Naive thymus-derived CD4-positive, alpha-beta T cell (primary cell): ENCODE data around the gene KNDC1. TPM values are rescaled to one million over a fixed set of nuclear protein-coding genes. Genes with fewer than 3 reads are reported as not detected.

Experiments
- ATAC-seq: fragments of 150-1000 bp; cut with Tn5 transposase; 2 replicates; pipeline ENCODE4 v1.10.0; 2021; ENCODE audit warnings: mild to moderate bottlenecking, moderate library complexity
- CTCF ChIA-PET: fragments of 350-600 bp; sonication (Branson Sonifier 250); formaldehyde crosslinking; loops from one replicate; lab custom pipeline; 2021; ENCODE audit warnings: antibody characterized with exemption; lab: Charles Lee
- POLR2A ChIA-PET: fragments of 350-600 bp; sonication (Branson Sonifier 250); formaldehyde crosslinking; loops from one replicate; lab custom pipeline; 2021; ENCODE audit warnings: antibody characterized with exemption, inconsistent platforms; lab: Charles Lee
- DNase-seq, 9 donors: peaks; one replicate each; pipeline versions ENCODE4 v3.0.0 to v3.0.0-alpha.2; 2020 to 2022; ENCODE audit warnings: mixed read lengths in 1 of 9
- H3K27ac ChIP-seq: one replicate; pipeline ENCODE4 v1.7.0; 2013; ENCODE audit warnings: mild to moderate bottlenecking, low read depth, low read length, moderate library complexity
- H3K27me3 ChIP-seq, 2 donors: one replicate each; pipeline ENCODE4 v1.7.0; 2013; ENCODE audit warnings: low read length in 2 of 2, mild to moderate bottlenecking in 2 of 2, moderate library complexity in 2 of 2; ENCODE audit not compliant: control insufficient read depth in 2 of 2, insufficient read depth in 2 of 2
- H3K36me3 ChIP-seq, 3 experiments: 1 replicate in 2 of 3; 2 replicates in 1 of 3; pipeline ENCODE4 v1.7.0; 2013; ENCODE audit warnings: low read length in 3 of 3, mild to moderate bottlenecking in 3 of 3, moderate library complexity in 1 of 3; ENCODE audit not compliant: insufficient read depth in 3 of 3, control insufficient read depth in 2 of 3
- H3K4me1 ChIP-seq, 2 donors: one replicate each; pipeline ENCODE4 v1.7.0; 2013; ENCODE audit warnings: low read length in 2 of 2, mild to moderate bottlenecking in 2 of 2, moderate library complexity in 1 of 2; ENCODE audit not compliant: control insufficient read depth in 2 of 2, insufficient read depth in 2 of 2
- H3K4me3 ChIP-seq: 2 replicates; pipeline ENCODE4 v1.7.0; 2013; ENCODE audit warnings: mild to moderate bottlenecking, low read length
- H3K9me3 ChIP-seq, 3 experiments: 1 replicate in 2 of 3; 2 replicates in 1 of 3; pipeline ENCODE4 v1.7.0; 2013; ENCODE audit warnings: low read length in 3 of 3; ENCODE audit not compliant: control insufficient read depth in 2 of 3
- H3K27ac Mint-ChIP-seq, 9 donors: one replicate each; pipeline ENCODE4 v1.8.0; 2020 to 2022; ENCODE audit warnings: mixed read lengths in 9 of 9, mild to moderate bottlenecking in 8 of 9, moderate library complexity in 5 of 9, inconsistent platforms in 2 of 9
- H3K27me3 Mint-ChIP-seq, 5 donors: one replicate each; pipeline ENCODE4 v1.8.0; 2021 to 2022; ENCODE audit warnings: mixed read lengths in 5 of 5, mild to moderate bottlenecking in 1 of 5
- H3K36me3 Mint-ChIP-seq, 5 donors: one replicate each; pipeline ENCODE4 v1.8.0; 2020 to 2022; ENCODE audit warnings: mixed read lengths in 5 of 5, mild to moderate bottlenecking in 3 of 5, inconsistent platforms in 1 of 5
- H3K4me1 Mint-ChIP-seq, 7 donors: one replicate each; pipeline ENCODE4 v1.8.0; 2020 to 2022; ENCODE audit warnings: mixed read lengths in 7 of 7, mild to moderate bottlenecking in 3 of 7, inconsistent platforms in 1 of 7
- H3K4me3 Mint-ChIP-seq, 10 donors: one replicate each; pipeline ENCODE4 v1.8.0; 2020 to 2022; ENCODE audit warnings: mild to moderate bottlenecking in 10 of 10, mixed read lengths in 10 of 10, moderate library complexity in 6 of 10, inconsistent platforms in 2 of 10
- H3K9me3 Mint-ChIP-seq, 11 donors: one replicate each; pipeline ENCODE4 v1.8.0; 2020 to 2022; ENCODE audit warnings: mixed read lengths in 11 of 11, mild to moderate bottlenecking in 4 of 11, inconsistent platforms in 1 of 11, moderate library complexity in 1 of 11
- intact Hi-C, 2 donors: fragments of 100-400 bp; cut with micrococcal nuclease; formaldehyde crosslinking; loops; one replicate each; pipeline ENCODE4 v1.15.1; 2023
- polyA plus RNA-seq, 2 donors: library from polyadenylated mRNA; unstranded; fragments of 300-500 nt; fragmentation: Illumina TruSeq; gene quantifications; one replicate each; pipeline ENCODE4 v1.2.3, GENCODE V29; 2021
- total RNA-seq, 6 experiments: library from RNA in 5 of 6; stranded (reverse) in 5 of 6; gene quantifications; 1 replicate in 5 of 6; 2 replicates in 1 of 6; pipeline ENCODE4 v1.2.3 and lab custom pipeline; 2021 to 2026

Gene KNDC1
- total and polyA plus RNA-seq, 7 experiments from 2014 or later: 0.05 to 3.6 (median 0.60) TPM; not detected in 3

GRCh38 chr10:133205146-133205545, 45.1 kb downstream of the KNDC1 start:
- intact Hi-C loops: no loop called here
- Mint-ChIP-seq H3K27me3 (no peaks in the 10 kb centered on the region), H3K27ac (no peak overlapping the region), H3K9me3 (peaks cover 0 to 2% (median 0%) of the 10 kb centered on the region in 11 donors), H3K36me3 (no peaks in the 10 kb centered on the region), H3K4me3 (no peak overlapping the region), H3K4me1 (no peaks in the 10 kb centered on the region)
- Histone ChIP-seq H3K36me3 (no peaks in the 10 kb centered on the region), H3K9me3 (no peaks in the 10 kb centered on the region), H3K27me3 (no peaks in the 10 kb centered on the region), H3K4me1 (no peaks in the 10 kb centered on the region), H3K4me3 (no peak overlapping the region), H3K27ac (no peak overlapping the region)
- POLR2A ChIA-PET: no interaction called here
- DNase-seq (peak in 1 of 9 donors; percentile 6), ATAC-seq (no peak)
- CTCF ChIA-PET: interaction anchor here (0.6 kb wide), 1 partner anchor 185 kb away, joined by 8 read pairs; no protein-coding TSS in a partner anchor

- CTCF ChIA-PET: no interaction called here
- no peaks in the 10 kb centered on the region for H3K9me3 Mint-ChIP-seq
- H3K36me3 Mint-ChIP-seq: no peaks in the 10 kb centered on the region
- H3K27ac Mint-ChIP-seq: no peak overlapping the region
- intact Hi-C loops: no loop called here
- no peaks in the 10 kb centered on the region for H3K4me1 ChIP-seq
- no peak overlapping the region for H3K4me3 Mint-ChIP-seq
- H3K4me3 ChIP-seq: no peak overlapping the region
- peaks cover 0 to 4% (median 0%) of the 10 kb centered on the region in 7 donors for H3K4me1 Mint-ChIP-seq
- ATAC-seq: no peak
- H3K36me3 ChIP-seq: no peaks in the 10 kb centered on the region
- H3K27me3 Mint-ChIP-seq: peaks cover 0 to under 1% (median 0%) of the 10 kb centered on the region in 5 donors
- H3K27me3 ChIP-seq: no peaks in the 10 kb centered on the region
- H3K9me3 ChIP-seq: no peaks in the 10 kb centered on the region
- POLR2A ChIA-PET: interaction anchor here (0.6 kb wide), 1 partner anchor 56 kb away, joined by 3 read pairs; no protein-coding TSS in a partner anchor
- no peak overlapping the region for H3K27ac ChIP-seq
- DNase-seq: peak in 1 of 9 donors; percentile 2
Measured at GRCh38 chr10:133206356-133207040, 46.5 kb downstream of the KNDC1 start.

DNA sequence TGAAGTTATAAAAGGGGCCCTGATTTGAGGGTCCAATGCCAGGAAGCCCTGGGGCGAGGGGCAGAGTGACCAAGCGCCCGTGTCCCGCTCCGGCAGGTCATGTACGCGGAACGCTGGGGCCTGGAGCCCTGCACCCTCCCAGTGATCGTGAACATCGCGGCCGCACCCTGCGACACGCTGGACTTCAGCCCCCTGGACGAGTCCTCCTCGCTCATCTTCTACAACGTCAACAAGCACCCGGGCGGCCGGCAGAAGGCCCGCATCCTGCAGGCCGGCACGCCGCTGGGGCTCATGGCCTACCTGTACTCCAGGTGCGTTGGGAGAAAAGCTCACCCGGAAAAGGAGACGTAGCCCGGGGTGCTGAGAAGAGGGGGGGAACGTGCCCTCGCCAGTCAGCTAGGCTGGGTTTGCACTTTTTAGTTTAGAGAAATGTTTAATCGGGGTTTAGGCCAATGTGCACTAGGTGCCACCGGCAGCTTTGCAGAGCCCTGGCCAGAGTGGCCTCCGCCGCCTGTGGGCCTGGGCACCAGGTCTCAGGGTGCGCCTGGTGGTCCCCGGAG, 47.1 kb downstream of the KNDC1 start:
- Histone ChIP-seq H3K4me1 (no peaks in the 10 kb centered on the region), H3K27me3 (no peaks in the 10 kb centered on the region), H3K4me3 (no peak overlapping the region), H3K9me3 (no peaks in the 10 kb centered on the region), H3K36me3 (no peaks in the 10 kb centered on the region), H3K27ac (no peak overlapping the region)
- Mint-ChIP-seq H3K4me3 (no peak overlapping the region), H3K27ac (no peak overlapping the region), H3K4me1 (peaks cover 0 to 4% (median 0%) of the 10 kb centered on the region in 7 donors), H3K27me3 (peaks cover 0 to 7% (median 0%) of the 10 kb centered on the region in 5 donors), H3K36me3 (no peaks in the 10 kb centered on the region), H3K9me3 (no peaks in the 10 kb centered on the region)
- CTCF ChIA-PET: no interaction called here
- intact Hi-C loops: no loop called here
- ATAC-seq (no peak), DNase-seq (peak in 1 of 9 donors; percentile 4)
- POLR2A ChIA-PET: interaction anchor here (0.6 kb wide), 1 partner anchor 55 kb away, joined by 3 read pairs; no protein-coding TSS in a partner anchor

- no peak overlapping the region for H3K4me3 Mint-ChIP-seq
- H3K27me3 Mint-ChIP-seq: peaks cover 0 to 9% (median 0%) of the 10 kb centered on the region in 5 donors
- no peaks in the 10 kb centered on the region for H3K9me3 Mint-ChIP-seq
- Histone ChIP-seq H3K9me3 (no peaks in the 10 kb centered on the region), H3K36me3 (no peaks in the 10 kb centered on the region), H3K4me1 (no peaks in the 10 kb centered on the region), H3K27ac (no peak overlapping the region), H3K4me3 (no peak overlapping the region), H3K27me3 (no peaks in the 10 kb centered on the region)
- peaks cover 0 to 4% (median 0%) of the 10 kb centered on the region in 7 donors for H3K4me1 Mint-ChIP-seq
- ChIA-PET POLR2A (no interaction called here), CTCF (no interaction called here)
- ATAC-seq: no peak
- no peak overlapping the region for H3K27ac Mint-ChIP-seq
- H3K36me3 Mint-ChIP-seq: no peaks in the 10 kb centered on the region
- DNase-seq: peak in 1 of 9 donors; percentile 5
- intact Hi-C loops: no loop called here
Measured at GRCh38 chr10:133207627-133208026, 47.6 kb downstream of the KNDC1 start.

DNA sequence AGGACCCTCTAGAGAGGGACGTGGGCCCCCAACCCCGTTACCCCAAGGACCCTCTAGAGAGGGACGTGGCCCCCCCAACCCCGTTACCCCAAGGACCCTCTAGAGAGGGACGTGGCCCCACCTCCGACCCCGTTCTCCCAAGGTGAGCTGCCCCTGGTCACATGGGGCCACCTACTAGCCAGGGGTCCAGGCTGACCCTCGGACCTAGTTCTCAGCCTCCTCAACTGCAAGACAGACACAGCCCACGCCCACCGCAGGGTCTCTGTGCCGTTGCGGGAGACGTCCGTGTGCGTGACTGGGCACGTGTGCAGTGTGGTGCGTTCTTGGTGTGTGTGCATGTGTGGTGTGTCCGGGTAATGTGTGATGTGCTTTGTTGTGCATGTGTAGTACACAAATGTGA, 48.4 kb downstream of the KNDC1 start:
- ChIA-PET CTCF (no interaction called here), POLR2A (no interaction called here)
- intact Hi-C loops: no loop called here
- Mint-ChIP-seq H3K27ac (no peak overlapping the region), H3K9me3 (no peaks in the 10 kb centered on the region), H3K27me3 (peaks cover 0 to 9% (median 0%) of the 10 kb centered on the region in 5 donors), H3K36me3 (no peaks in the 10 kb centered on the region), H3K4me3 (no peak overlapping the region), H3K4me1 (peaks cover 0 to 4% (median 0%) of the 10 kb centered on the region in 7 donors)
- Histone ChIP-seq H3K4me3 (no peak overlapping the region), H3K4me1 (no peaks in the 10 kb centered on the region), H3K27me3 (no peaks in the 10 kb centered on the region), H3K27ac (no peak overlapping the region), H3K36me3 (no peaks in the 10 kb centered on the region), H3K9me3 (no peaks in the 10 kb centered on the region)
- peak in 1 of 9 donors; percentile 1 for DNase-seq
- ATAC-seq: no peak

DNA sequence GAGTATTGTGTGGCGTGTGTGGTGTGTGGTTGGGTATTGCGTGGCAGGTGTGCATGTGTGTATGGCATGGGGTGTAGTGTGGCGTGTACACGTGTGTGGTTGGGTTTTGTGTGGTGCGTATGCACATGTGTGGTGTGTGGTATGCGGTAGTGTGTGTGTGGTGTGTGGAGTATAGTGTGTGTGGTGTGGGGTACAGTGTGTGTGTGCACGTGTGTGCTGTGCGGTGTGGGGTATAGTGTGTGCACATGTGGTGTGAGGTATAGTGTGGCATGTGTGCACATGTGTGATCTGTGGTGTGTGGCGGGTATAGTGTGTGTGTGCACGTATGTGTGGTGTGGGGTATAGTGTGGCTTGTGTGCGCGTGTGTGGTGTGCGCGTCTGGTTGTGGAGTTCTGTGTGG, 49.1 kb downstream of the KNDC1 start:
- Histone ChIP-seq H3K4me3 (no peak overlapping the region), H3K9me3 (no peaks in the 10 kb centered on the region), H3K27me3 (no peaks in the 10 kb centered on the region), H3K27ac (no peak overlapping the region), H3K4me1 (no peaks in the 10 kb centered on the region), H3K36me3 (no peaks in the 10 kb centered on the region)
- CTCF ChIA-PET: no interaction called here
- POLR2A ChIA-PET: no interaction called here
- Mint-ChIP-seq H3K4me3 (no peak overlapping the region), H3K27ac (no peak overlapping the region), H3K4me1 (peaks cover 0 to 4% (median 0%) of the 10 kb centered on the region in 7 donors), H3K27me3 (peaks cover 0 to 9% (median 0%) of the 10 kb centered on the region in 5 donors), H3K36me3 (no peaks in the 10 kb centered on the region), H3K9me3 (no peaks in the 10 kb centered on the region)
- ATAC-seq (no peak), DNase-seq (no peak)
- intact Hi-C loops: no loop called here
